Muscle of leg (tissue), 11 donors: ENCODE data around the gene INHBC. TPM values are rescaled to one million over a fixed set of nuclear protein-coding genes. Genes with fewer than 3 reads are reported as not detected.
A peak's percentile ranks its signal among the peaks of the same experiment; 100 is the strongest.

ENCODE experiments used
- DNase-seq: peaks from one replicate; pipeline ENCODE4 v3.0.0; 2013
- H3K27ac ChIP-seq: one replicate; pipeline ENCODE4 v1.5.1; 2013; ENCODE audit warnings: mild to moderate bottlenecking, low read length, control low read depth
- H3K27me3 ChIP-seq: one replicate; pipeline ENCODE4 v1.6.1; 2013; ENCODE audit warnings: low read length; ENCODE audit not compliant: control insufficient read depth, insufficient read depth
- H3K36me3 ChIP-seq: one replicate; pipeline ENCODE4 v1.6.1; 2013; ENCODE audit warnings: low read length; ENCODE audit not compliant: control insufficient read depth, insufficient read depth
- H3K4me1 ChIP-seq: one replicate; pipeline ENCODE4 v1.6.1; 2013; ENCODE audit warnings: low read length; ENCODE audit not compliant: control insufficient read depth, insufficient read depth
- H3K4me3 ChIP-seq: one replicate; pipeline ENCODE4 v1.5.1; 2013; ENCODE audit warnings: low read length, control low read depth
- H3K9me3 ChIP-seq: replicated peaks from 2 replicates; pipeline ENCODE4 v1.6.1; 2013; ENCODE audit warnings: low read depth, low read length; ENCODE audit not compliant: control insufficient read depth
- WGBS: methylation state at CpG from one replicate; pipeline ENCODE4 v1.1.5; 2013; ENCODE audit warnings: missing lambda C conversion rate; ENCODE audit not compliant: insufficient coverage; 5-methylcytosine and 5-hydroxymethylcytosine counted together
- polyA plus RNA-seq, 8 donors: library from polyadenylated mRNA; unstranded; fragments of 120-200 nt; gene quantifications; one replicate each; pipeline versions ENCODE4 v1.2.1 to v1.2.3, GENCODE V29; 2013; ENCODE audit warnings: inconsistent platforms in 1 of 8, low replicate concordance in 1 of 8; ENCODE audit not compliant: insufficient read length in 8 of 8, insufficient read depth in 1 of 8
- total RNA-seq: library from RNA; stranded (reverse); fragments of 120-200 nt; gene quantifications from one replicate; pipeline ENCODE4 v1.2.4, GENCODE V29; 2013

INHBC gene
- total and polyA plus RNA-seq, 9 donors: 0.07 to 0.19 (median 0.12) TPM; not detected in 2

GRCh38 chr12:57475271-57476161, 40.9 kb downstream of the INHBC start:
- Histone ChIP-seq H3K9me3 (no peaks in the 10 kb centered on the region), H3K4me3 (peak overlapping the region; percentile 19), H3K36me3 (peaks cover 7% of the 10 kb centered on the region), H3K4me1 (peaks cover 16% of the 10 kb centered on the region), H3K27me3 (peaks cover 73% of the 10 kb centered on the region), H3K27ac (no peak overlapping the region)
- DNase-seq: no peak
- 4% methylated on average over 61 of the region's 84 CpGs for WGBS

DNA sequence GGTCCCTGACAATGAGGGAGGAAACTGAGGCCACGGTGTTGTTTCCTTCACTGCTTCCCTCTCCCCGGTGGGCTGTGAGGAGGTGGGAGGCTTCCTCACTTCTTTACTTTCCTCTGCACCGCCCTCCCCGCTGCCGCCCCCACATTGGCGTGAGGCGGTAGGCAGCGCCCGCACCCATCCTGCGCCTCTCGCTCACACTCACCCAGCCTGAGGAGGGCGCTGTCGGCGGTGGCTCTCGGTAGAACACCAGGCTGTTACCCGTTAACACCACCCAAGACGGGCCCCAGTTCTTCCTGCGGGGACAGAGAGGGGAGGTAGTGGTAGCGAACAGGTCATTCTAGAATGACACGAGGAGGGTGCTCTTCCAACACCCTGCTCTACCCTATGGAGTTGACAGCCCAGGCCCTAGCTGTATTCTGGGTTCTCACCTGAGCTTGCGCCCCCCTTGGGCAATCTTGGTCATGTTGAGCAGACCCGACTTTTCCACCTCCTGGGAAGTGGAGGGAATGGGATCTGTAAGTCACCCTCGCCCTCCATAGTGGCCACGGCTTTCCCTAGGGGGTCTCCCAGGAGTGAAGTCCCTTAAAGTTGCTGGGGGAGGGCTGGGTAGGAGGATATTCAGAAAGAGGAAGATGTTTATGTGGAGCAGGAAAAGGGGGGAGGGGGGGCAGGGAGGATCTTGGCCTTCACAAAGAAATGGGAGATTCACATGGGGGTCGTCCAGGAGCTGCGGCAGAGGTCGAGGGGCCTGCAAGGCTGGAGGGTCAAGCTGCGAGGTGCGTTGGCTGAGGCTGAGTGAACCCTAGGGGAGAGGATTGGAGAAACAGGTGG, 41.8 kb downstream of the INHBC start:
- H3K27ac ChIP-seq: no peak overlapping the region
- WGBS: 34% methylated on average over 9 of the region's 29 CpGs
- no peak for DNase-seq
- H3K9me3 ChIP-seq: no peaks in the 10 kb centered on the region
- no peaks in the 10 kb centered on the region for H3K36me3 ChIP-seq
- H3K4me1 ChIP-seq: peaks cover 16% of the 10 kb centered on the region
- peak overlapping the region; percentile 31 for H3K4me3 ChIP-seq
- peaks cover 76% of the 10 kb centered on the region for H3K27me3 ChIP-seq

DNA sequence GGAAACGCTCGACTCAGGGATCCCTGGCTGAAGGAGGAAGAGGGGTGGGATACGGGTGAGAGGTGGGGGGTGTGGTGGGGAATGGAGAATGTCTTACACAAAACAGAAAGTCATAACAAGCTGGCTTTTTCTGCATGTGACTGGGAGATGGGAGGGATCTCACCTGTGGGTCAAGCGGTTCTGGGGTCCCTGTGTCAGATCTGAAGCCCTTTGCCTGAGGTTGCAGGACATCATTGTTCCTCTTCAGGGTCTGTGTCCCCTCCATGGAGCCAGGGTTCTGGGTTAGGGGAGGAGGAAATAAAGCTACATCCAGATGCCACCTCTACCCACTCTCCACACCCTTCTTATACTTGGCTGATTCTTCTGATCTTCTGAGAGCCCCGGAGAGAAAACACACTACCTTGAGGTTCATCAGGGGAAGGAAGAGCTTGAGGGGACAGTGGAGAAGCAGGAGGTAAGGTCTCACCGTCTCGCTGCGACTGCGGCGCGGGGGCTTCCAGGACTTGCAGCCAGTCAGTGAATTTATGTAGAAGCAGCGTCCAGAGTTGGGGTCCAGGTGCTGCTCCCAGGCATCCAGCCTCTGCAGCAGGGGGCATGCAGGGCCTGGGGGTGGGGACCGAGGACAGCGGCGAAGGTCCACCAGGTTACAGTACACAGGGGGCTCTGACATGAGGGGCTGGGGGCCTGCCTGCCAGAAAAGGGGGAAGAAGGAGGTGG, 42.6 kb downstream of the INHBC start:
- Histone ChIP-seq H3K4me1 (peaks cover 16% of the 10 kb centered on the region), H3K27me3 (peaks cover 76% of the 10 kb centered on the region)

GRCh38 chr12:57477710-57478681, 43.4 kb downstream of the INHBC start:
- Histone ChIP-seq H3K27me3 (peaks cover 70% of the 10 kb centered on the region), H3K27ac (peak overlapping the region; percentile 29), H3K4me1 (peaks cover 16% of the 10 kb centered on the region), H3K4me3 (peak overlapping the region; percentile 31), H3K36me3 (no peaks in the 10 kb centered on the region), H3K9me3 (no peaks in the 10 kb centered on the region)
- WGBS: 80% methylated on average over 7 of the region's 12 CpGs
- no peak for DNase-seq

More for the DNA sequence above, 42.6 kb downstream of the INHBC start:
- H3K9me3 ChIP-seq: no peaks in the 10 kb centered on the region
- peak overlapping the region; percentile 31 for H3K4me3 ChIP-seq
- DNase-seq: no peak
- no peaks in the 10 kb centered on the region for H3K36me3 ChIP-seq
- 63% methylated on average over 12 of the region's 15 CpGs for WGBS
- H3K27ac ChIP-seq: no peak overlapping the region

GRCh38 chr12:57479043-57479375, 44.4 kb downstream of the INHBC start:
- no peak for DNase-seq
- 80% methylated on average over 5 of the region's 10 CpGs for WGBS
- H3K4me3 ChIP-seq: no peak overlapping the region
- H3K4me1 ChIP-seq: peaks cover 16% of the 10 kb centered on the region
- H3K36me3 ChIP-seq: no peaks in the 10 kb centered on the region
- H3K9me3 ChIP-seq: no peaks in the 10 kb centered on the region
- peaks cover 62% of the 10 kb centered on the region for H3K27me3 ChIP-seq
- no peak overlapping the region for H3K27ac ChIP-seq

DNA sequence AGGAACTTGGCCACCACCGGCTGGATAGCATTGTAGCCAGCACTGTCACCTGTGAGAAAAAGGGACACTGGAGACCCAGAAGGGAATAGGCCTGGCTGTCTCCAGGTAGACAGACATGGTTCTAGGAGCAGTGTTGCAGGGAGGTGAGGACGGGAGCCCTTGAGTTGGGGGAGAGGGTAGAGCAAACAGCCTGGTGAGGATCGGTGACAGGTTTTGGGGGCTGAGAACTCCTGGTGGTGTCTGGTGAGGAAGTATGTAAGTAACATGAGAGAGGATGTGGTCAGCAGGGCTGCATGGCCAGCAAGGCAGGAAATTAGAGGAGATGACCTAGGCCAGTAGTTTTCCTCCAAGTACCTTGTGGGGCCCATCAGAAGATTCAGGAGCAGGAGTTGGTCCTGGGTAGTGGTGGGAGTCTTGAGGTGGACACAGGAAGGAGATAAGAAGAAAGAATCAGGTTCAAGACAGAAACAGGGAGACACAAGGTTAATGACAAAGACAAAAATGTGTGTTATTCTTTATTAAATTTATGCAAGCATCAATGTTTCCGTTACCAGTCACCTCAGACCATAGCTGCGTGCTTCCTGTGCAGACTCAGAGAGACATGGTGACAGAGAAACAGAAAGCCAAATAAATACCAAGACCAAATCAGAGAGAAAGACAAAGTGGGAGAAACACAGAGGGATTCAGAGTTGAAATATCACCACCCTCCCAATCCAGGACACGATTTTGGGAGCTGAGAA, 45.0 kb downstream of the INHBC start, which contains the start of gene ARHGAP9:
Gene ARHGAP9 (minus strand): TSS at position 491 of the 740 bp plus-strand sequence. CDS start 460 bp downstream, at position 31.
- peaks cover 16% of the 10 kb centered on the region for H3K4me1 ChIP-seq

GRCh38 chr12:57481671-57482070, 47.1 kb downstream of the INHBC start:
- H3K4me1 ChIP-seq: no peaks in the 10 kb centered on the region
- H3K36me3 ChIP-seq: no peaks in the 10 kb centered on the region
- peaks cover 36% of the 10 kb centered on the region for H3K27me3 ChIP-seq
- no peaks in the 10 kb centered on the region for H3K9me3 ChIP-seq
- no CpG with 5 or more reads among the region's 1 CpG for WGBS
- no peak overlapping the region for H3K27ac ChIP-seq
- H3K4me3 ChIP-seq: no peak overlapping the region
- DNase-seq: no peak

More for the DNA sequence above, 45.0 kb downstream of the INHBC start, which contains the start of gene ARHGAP9:
- H3K4me3 ChIP-seq: no peak within 1 kb of the TSS
- peaks cover 57% of the 10 kb centered on the region for H3K27me3 ChIP-seq
- DNase-seq: no peak
- no peaks in the 10 kb centered on the region for H3K9me3 ChIP-seq
- H3K36me3 ChIP-seq: no peaks in the 10 kb centered on the region
- peak within 1 kb of the TSS; percentile 29 for H3K27ac ChIP-seq
- whole genome bisulfite sequencing: 79% methylated on average over 3 of the region's 6 CpGs

GRCh38 chr12:57483466-57483865, 48.9 kb downstream of the INHBC start:
- Histone ChIP-seq H3K9me3 (no peaks in the 10 kb centered on the region), H3K27me3 (peaks cover 18% of the 10 kb centered on the region), H3K36me3 (no peaks in the 10 kb centered on the region), H3K4me1 (peaks cover 5% of the 10 kb centered on the region), H3K4me3 (no peak overlapping the region), H3K27ac (no peak overlapping the region)
- 22% methylated on average over 3 of the region's 5 CpGs for WGBS
- no peak for DNase-seq
